A549 treated with dexamethasone at 1 μM for 4 hours (cell line): ENCODE results near the gene CSF3R. TPM values are rescaled to one million over a fixed set of nuclear protein-coding genes. Genes with fewer than 3 reads are reported as not detected.

Source experiments
- total RNA-seq: library from RNA; stranded (reverse); fragments of 200-300 nt; extraction: Qiagen RNA extraction; gene quantifications from 5 replicates; pipeline ENCODE4 v1.2.3, GENCODE V29; 2022

Gene CSF3R
- not detected in 5 replicates for total RNA-seq

DNA sequence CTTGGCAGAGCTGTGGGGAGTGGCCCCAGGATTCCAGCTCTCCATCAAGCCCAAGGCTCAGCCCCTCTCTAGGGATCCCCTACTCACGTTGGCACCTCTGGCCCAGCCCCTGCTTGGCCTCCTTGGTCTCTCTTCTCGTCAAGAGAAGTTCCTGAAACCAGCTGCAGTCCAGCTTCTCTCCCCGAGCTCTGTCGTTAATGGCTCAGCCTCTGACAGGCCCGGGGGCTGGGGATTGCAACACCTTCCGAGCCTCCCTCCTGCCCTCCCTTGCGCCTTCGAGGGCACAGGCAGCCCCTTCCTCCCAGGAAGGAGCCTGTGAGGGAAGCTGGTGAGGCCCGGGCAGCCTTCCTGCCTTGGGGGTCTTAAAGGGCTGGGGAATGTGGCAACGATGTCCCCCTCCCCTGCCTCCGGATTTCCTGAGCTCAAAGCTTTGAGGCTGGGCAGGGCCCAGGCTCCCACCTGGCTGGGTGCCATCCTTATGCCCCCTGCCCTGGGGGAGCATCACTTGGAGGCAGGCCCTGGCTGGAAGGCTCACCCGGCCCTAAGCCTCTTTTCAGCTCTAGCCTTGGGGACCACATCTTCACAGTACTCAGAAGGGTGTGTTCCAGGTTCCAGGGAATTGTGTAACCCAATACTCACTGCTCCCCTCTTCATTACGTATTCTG lies at the start of gene CSF3R:
Gene CSF3R (minus strand): TSS at position 190 of the 665 bp plus-strand sequence. CDS start 3,417 bp downstream, outside the sequence.

DNA sequence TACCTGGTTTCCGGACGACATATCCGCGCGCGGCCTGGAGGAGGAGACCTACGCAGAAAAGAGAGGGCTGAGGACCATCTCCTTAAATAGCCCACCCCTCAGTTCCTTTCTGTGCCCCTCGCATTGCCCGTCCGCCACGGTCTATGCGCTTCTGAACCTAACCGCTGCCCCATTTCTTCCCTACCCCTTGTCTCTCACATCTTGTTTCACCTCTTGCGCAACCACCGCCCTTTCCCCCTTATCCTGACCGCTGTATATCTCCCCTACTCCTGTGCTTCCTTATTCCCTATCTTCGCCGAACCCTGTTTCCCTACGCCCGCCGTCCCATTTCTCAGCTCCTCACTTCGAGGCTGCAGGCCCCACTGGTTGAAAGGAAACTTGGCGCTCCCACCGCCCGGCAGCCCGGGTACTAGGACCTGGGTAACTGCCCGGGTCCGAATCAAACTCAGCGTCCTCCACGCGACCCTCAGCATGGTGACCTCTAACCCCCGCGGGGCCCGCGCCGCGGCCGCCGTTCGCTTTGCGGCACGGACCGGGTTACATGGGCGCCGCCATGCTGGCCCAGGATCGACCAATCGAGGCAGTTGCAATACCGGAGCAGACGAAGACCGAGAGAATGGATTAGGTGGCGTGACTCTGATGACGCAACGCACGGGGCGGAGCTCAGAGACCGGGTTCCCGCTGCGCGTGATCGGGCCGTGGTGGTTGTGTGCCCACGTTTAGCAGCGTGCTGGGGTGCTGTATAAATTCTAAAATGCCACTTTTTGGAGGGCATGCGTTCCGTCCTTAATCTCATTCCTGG lies 18.7 kb downstream of the CSF3R start, which contains the start of gene MRPS15:
Gene MRPS15 (minus strand): TSS at position 582 of the 802 bp plus-strand sequence. CDS start 109 bp downstream, at position 473.

DNA sequence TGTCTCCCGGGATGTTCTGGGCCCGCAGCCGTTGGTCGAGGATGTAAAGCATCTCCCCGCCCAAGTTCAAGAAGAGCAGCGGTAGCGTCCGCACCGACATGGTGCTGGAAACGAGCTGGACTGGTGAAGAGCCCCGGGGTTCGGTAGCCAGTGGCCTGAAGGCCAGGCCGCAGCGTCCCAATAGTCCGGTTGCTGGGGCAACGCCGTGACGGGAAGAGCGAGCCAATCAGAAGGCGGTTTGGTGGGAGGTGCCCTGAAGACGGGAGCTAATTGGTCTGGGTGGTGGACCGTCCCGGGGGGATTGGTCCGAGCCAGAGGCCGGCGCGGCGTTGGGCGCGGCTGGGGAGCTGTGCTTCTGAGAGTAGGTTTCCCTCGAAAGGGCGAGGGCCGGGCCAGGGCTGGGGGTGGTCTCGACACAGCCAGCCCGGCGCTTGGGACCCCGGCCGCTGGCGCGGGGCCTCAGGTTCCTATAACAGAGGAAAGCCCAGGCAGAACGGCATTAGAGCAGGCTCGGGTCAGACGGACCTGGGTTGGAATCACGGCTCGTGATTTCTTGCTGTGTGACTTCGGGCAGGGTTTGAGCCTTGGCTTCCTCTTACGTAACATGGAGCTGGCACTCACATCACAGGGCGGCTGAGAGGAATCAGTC lies 32.3 kb downstream of the CSF3R start, which contains the start of gene OSCP1:
Gene OSCP1 (minus strand): TSS at position 182 of the 649 bp plus-strand sequence. CDS start 82 bp downstream, at position 100.

Other genes starting within 250 kb of the CSF3R start
- gene SH3D21, start 176.5 kb downstream of the CSF3R start, total RNA-seq, result 1.5 to 3.3 TPM (median 2.5 TPM) in 5 replicates
- gene EVA1B, start 159.3 kb downstream of the CSF3R start, total RNA-seq, result 9.7 to 22.2 TPM (median 19.2 TPM) in 5 replicates
- gene STK40, start 97.0 kb downstream of the CSF3R start, total RNA-seq, result 8.0 to 11.1 TPM (median 10.1 TPM) in 5 replicates
- gene LSM10, start 85.0 kb downstream of the CSF3R start, total RNA-seq, result 34.8 to 44.9 TPM (median 38.9 TPM) in 5 replicates
- 4.6 to 6.6 TPM (median 5.9 TPM) in 5 replicates for gene OSCP1, start 32.5 kb downstream of the CSF3R start, total RNA-seq
- 72.5 to 89.0 TPM (median 83.1 TPM) in 5 replicates for gene MRPS15, start 18.5 kb downstream of the CSF3R start, total RNA-seq